ENCODE measurements around the gene JPT2.
A peak's percentile ranks its signal among the peaks of the same experiment; 100 is the strongest.
"Not testable (repeated sequence)": the region's sequence is repeated elsewhere in the genome, so short reads cannot be mapped to it uniquely, and the experiment has no call there.

Gene JPT2

DNA sequence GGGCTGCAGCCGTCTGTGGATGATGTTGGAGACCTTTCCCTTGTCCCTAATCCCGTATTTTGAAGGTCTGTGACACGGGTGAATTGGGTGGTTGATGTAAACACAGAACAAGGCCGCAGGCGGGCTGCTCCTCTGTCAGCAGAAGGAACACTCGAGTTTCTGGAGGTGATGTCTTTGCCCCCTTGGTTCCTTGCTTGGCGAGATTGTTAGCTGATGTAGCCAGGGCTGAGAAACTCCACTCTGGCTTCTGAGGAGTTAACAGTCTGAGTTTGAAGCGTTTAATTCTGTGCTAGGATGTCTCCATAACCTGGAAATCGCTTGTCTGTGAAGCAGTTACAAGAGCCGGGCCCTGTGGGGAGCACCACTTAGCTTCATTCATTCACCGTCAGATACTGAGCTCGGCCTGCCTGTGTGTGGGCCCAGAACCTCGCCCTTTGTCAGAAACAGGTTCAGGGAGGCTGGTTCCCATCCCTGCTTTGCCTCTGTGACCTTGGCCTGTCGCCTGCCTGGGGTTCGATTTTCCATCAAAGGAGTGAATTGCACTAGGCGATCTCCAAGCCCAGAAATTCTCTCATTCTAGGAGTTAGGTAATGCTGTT, 29.2 kb downstream of the JPT2 start:
- no peak for DNase-seq (ENCODE audit: low read depth in 2 of 2)

DNA sequence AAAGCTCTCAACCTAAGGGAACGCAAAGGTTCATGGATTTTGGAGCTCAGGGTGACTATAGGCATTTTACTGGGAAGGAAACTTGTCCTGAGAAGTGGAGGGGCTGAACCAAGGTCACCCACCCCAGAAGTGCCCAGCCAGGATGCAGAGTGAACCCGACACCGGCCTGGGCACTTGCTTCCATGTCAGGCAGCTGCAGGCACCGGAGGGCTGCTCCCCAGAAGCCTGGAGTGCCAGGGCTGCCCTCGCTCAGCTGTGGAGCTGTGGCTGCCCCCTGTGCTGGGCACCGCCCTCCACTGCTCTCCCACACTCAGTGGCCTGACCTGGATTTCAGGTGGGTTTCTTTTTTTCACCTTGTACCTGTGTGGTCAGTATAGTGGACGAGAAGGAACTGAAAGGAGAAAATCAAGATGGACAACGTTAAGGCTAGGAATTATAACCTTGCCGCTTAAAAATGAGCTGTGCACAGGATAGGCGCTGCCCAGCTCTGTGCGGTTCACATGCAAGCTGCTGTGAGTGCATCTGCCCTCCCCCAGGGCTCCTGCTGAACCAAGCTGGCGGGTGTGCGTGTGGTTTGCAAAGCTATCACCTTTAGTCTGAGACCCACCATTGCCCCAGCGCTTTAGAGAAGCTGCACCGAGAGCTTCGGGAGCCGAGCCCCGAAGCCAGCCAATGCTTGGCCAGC, 30.1 kb downstream of the JPT2 start:
- no peak for DNase-seq (ENCODE audit: low read depth in 2 of 2)

DNA sequence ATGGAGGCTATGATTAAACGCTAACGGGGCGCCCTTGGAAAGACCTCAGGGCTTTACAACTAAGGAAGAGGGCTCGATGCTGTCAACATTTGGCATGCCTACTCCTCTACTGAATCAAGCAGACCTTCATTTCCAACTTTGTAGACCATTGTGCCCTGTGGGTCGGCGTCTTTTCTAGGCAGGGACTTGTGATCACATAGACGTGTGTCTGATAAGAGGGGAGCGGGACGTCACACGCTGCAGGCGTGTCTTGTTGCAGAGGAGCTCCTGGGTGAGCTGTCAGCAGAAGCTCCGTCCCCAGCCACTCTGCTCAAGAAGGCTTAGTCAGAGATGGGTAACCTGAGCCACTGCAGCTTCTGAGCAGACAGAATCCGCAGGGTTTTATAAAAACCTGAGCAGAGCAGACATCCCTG, 30.7 kb downstream of the JPT2 start:
- no peak for DNase-seq (ENCODE audit: low read depth in 2 of 2)

DNA sequence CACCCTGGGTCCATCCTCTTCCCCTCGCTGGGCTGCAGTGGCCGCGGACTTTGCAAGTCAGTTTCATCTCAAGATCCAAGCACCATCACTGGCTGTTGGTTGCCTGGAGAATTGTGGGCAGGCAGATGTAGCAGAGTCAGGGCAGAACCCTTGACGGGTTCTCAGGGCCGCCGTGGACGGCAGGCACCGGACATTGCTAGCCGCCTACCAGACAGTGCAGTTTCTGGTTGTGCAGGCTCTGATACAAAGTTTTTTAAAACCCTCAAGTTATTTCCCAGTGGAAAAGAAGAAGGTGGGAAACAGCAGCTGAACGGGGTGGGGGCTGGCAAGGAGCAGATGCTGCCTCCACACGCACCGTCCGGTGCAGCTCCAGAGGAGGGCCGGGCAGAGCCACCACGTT, 31.3 kb downstream of the JPT2 start:
- DNase-seq (ENCODE audit: low read depth in 2 of 2) = no peak

DNA sequence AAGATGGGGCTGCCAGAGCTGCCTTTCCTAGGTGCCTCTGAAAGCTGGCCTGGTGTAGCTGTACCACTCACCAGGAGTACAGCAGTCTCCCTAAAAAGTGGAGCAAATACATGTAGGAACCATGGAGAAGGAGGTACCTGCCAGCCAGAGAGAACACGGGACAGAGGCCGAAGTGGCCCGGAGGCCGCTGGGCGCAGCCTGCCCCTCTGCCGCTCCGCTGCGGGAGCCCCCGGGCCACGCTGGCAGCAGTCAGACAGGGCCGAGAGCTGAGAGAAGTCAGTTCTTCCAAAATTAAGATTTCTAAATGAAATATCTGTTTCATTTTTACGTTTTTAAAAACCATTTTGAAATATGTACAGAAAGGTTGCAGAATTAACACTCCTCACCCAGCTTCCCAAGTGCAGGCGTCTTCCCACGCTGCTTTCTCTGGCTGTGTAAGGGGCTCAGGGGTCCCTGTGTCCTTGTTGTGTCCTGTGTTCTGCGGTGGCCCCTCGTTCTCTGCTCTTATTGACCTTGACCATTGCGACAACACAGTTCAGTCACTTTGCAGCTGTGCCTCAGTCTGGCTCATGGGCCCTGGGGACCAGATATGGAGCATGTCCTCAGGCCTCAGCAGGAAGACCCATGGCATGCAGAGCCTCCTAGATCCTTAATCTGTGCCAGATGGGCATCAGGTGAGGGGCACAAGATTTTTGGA, 32.9 kb downstream of the JPT2 start:
- DNase-seq (ENCODE audit: low read depth in 2 of 2) = no peak

DNA sequence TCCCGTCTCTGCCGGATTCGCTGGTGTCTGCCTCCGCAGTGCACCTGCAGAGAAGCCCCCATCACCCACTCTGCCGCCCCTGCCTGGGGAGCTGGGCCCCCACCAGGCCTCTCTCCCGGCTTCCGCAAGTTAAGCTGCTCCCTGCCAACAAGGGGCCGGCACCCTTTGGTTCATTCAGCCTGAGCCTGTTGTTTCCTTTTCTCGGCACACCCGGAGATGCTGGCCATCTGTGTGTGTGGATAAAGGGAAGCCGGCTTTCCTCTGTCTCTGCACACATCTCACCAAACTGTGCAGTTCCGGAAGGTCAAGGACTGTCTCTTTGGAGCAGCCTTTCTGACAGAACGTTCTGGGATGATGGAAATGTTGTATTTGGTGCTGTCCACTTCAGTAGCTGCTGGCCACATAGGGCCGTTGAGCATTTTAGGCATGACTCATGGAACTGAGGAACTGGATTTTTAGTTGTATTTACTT, 34.7 kb downstream of the JPT2 start:
- no peak for DNase-seq (ENCODE audit: low read depth in 2 of 2)

DNA sequence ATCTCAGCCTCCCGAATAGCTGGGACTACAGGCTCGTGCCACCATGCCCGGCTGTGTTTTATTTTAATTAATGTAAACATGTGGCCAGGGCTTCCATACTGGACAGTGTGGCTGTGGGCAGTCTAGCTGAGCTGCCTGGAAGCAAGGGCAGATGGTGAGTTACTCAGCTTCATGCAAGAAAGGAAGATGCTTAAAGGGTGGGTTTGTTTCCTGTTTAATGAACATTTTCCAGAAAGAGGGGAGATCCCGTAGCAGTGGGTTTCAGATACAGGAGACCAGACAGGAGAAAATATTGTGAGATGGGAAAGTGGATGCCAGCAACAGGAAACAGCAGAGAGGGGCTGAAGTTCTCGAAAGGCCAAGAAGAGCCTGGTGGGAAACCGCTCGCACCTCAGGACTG, 35.3 kb downstream of the JPT2 start:
- DNase-seq (ENCODE audit: low read depth in 2 of 2) = no peak

DNA sequence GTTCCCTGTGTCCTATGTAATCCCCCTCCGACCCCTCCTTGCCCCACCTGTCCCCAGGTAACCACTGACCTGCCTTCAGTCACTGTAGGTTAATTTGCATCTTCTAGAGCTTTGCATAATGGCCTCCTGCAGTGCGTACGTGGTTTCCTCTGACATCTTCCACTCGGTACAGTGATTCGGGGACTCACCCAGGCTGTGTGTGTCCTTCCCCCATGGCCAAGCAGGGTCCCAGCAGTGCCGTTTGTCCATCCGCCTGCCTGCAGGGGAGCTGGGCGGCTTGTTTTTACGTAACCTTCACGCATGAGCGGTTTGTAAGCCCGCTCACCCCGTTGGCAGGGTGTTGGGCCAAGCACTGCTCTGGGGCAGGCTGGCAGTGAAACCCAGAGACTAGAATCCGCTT, 35.9 kb downstream of the JPT2 start:
- no peak for DNase-seq (ENCODE audit: low read depth in 2 of 2)

DNA sequence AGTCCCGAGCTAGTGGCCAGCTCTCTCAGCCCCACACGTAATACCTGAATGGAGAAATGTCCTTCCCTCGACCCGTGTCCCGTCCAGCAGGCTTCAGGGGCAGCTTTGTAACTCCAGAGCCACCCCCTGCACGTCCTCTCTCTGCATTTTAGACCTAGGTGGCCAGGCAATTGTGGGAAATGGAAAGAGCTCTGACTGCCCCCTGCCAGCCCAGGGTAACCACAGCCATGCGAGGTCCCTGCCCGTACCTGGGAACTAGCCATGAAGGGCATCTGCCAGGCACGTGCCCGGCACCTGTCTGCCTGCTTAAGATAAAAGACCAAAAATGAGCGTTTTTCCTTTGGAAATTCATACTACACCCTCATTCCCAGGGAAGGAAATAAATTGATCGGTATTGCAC, 37.1 kb downstream of the JPT2 start:
- DNase-seq (ENCODE audit: low read depth in 2 of 2) = no peak

DNA sequence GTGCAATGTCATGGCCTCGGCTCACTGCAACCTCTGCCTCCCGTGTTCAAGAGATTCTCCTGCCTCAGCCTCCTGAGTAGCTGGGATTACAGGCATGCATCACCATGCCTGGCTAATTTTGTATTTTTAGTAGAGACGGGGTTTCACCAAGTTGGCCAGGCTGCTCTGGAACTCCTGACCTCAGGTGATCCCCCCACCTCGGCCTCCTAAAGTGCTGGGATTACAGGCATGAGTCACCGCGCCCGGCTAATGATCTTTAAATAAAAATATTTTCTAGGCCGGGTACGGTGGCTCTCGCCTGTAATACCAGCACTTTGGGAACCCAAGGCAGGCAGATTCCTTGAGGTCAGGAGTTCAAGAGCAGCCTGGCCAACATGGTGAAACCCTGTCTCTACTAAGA, 40.2 kb downstream of the JPT2 start:
- not testable (repeated sequence) for DNase-seq (ENCODE audit: low read depth in 2 of 2)

DNA sequence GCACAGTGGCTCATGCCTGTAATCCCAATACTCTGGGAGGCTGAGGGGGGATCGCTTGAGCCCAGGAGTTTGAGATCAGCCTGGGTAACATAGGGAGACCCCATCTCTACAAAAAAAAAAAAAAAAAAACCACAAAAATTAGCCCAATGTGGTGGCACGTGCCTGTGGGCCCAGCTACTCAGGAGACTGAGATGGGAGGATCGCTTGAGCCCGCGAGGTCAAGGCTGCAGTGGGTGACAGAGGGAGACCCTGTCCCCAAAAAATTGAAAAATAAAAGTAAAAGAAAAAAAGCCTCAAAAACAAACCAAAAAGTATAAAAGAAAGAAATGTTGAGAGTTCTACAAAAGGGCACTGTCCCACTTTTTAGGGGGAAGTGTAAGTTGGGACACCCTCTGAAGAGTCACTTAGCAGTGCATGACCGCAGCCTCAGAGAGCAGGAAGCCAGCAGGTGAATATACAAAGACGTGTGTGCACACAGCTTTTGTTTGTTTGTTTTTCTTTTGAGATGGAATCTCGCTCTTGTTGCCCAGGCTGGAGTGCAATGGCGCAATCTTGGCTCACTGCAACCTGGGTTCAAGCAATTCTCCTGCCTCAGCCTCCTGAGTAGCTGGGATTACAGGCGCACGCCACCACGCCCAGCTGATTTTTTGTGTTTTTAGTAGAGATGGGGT, 41.6 kb downstream of the JPT2 start:
- not testable (repeated sequence) for DNase-seq (ENCODE audit: low read depth in 2 of 2)

DNA sequence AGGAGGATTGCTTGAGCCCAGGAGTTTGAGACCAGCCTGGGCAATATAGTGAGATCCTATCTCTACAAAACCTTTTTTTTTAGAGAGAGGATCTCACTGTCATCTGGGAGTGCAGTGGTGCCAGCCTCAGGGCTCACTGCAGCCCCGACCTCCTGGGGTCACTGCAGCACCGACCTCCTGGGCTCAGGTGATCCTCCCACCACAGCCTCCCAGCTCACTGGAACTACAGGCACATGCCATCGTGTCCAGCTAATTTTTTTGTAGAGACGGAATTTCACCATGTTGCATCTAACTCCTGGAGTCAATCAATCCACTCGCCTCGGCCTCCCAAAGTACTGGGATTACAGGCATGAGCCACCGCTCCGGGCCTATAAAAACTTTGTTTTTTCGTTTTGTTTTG, 43.3 kb downstream of the JPT2 start:
- DNase-seq (ENCODE audit: low read depth in 2 of 2) = no peak

DNA sequence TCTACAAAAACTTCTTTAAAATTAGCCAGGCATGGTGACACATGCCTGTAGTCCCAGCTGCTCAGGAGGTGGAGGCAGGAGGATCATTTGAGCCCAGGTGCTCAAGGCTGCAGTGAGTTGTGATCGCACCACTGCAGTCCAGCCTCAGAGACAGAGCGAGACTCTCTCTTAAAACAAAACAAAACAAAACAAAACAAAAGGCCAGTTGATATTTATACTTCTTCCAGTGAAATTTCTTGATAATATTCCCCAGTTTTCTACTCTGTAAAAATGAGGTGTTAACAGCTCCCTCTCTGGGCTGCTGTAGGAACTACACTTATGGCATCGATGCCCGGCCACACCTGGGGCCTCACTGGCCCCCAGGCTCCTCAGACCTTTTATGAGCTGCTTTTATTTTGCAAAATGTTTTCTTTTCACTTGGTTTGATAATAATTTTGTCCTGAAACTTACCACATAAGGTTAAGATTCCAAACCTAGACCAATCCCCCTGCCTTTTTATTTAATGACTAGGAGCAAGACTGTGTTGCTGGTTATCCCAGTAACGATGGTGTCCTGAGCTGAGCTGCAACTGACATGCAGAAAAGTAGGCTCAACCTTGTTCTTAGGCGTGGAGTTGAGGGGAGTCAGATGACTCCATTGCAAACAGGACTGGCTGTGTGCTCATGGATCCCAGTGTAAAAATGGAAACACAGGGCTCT, 45.5 kb downstream of the JPT2 start:
- peak in 1 of 2 donors; percentile 28 for DNase-seq (ENCODE audit: low read depth in 2 of 2)

DNA sequence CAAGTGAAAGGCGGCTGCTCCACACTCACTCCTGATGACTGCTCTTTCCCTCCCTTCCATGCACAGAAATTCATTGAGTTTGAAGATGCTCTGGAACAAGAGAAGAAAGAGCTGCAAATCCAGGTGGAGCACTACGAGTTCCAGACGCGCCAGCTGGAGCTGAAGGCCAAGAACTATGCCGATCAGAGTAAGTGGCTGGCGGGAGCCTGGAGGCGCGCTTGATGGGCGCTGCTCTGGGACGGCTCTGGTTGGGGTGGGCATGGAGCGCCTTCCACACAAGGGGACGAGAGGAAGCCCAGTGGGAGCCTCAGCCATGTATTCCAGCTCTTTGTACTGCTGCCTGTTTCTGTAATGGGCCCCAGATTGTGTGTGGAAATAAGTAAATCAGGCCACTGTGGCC, 46.4 kb downstream of the JPT2 start:
- DNase-seq (ENCODE audit: low read depth in 2 of 2) = no peak

DNA sequence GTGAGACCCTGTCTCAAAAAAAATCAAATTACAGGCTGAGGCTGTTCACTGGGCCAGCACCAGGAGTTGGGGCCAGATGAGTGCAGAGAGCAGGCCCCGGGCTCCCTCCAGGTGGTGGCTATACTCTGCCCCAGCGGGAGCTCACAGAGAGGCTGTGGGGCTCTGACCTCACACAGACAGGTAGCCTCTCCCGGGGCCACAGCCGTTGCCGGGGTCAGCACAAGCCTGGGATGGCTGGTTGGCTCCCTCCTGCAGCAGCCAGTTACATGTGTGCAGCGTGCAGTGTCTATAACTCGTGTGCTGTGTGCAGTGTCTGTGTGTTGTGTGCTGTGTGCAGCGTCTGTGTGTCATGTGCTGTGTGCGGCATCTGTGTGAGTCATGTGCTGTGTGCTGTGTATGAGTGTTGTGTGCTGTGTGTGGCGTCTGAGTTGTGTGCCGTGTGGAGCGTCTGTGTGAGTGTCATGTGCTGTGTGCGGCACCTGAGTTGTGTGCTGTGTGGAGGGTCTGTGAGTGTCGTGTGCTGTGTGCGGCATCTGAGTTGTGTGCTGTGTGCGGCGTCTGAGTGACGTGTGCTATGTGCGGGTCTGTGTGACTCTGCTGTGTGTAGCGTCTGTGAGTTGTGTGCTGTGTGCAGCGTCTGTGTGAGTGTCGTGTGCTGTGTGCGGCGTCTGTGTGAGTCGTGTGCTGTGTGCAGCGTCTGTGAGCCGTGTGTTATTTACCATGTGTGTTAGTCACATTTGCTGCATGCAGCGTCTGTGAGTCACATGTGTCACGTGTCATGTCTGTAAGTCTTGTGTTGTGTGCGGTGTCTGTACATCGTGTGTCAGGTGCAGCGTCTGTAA, 48.8 kb downstream of the JPT2 start:
- no peak for DNase-seq (ENCODE audit: low read depth in 2 of 2)

DNA sequence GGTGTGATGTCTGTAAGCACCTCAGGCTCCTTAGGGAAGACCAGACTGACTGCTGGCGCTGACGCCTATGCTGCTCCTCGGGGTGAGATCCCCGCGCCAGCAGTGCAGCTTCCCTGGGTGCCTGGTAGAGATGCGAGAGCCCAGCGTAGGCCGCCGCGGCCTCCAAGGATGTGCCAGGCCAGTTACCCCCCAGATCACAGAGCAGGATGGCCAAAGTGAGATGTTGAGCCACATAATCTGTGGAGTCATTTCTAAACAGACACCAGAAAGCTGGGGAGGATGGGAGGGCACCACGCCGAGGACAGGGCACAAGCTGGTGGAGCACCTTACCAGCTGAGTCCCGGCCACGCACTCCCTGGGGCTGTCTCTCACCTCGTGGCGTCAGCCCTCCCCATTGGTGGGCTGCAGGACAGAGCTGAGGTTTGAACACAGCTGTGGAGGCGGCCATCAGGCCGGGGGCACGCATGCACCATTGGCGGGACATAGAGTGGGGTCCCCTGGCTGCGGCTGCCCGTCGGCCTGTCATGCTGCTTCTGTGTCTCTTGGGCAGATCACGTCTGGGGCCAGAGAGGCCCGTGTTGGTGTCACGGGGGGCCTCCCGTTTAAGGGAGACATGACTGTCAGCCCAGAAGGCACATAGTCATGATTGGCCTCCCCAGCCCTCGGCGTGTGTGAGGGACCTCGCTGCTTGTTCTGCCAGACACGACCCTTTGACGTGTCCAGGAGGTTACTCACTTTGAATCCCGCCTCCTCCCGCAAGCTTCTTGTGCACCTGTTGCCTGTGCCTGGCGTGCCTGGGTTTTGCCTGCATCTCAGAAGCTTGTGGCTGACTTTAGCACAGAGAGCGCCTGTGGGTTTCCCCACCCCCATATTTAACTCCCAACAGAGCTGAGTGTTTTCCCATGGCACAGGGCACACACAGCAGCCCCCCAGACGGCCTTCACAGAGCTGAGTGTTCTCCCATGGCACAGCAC, 49.9 kb downstream of the JPT2 start:
- no peak for DNase-seq (ENCODE audit: low read depth in 2 of 2)

DNA sequence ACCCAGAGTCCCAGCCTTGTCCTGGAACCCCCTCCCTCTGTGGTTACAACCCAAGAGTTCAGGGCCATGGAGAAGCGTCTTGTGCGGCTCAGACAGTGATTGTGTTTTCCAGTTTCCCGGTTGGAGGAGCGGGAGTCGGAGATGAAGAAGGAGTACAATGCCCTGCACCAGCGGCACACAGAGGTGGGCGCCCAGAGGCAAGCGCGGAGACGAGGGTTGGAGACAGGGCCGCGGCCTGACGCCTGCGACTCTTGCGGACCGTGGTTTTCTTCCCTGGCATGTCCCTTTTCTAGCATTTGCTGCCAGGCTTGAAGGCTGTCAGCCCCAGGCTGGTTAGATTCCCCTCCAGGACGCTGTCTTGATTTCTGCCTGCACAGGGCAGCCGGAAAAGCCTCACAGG, 50.9 kb downstream of the JPT2 start:
- DNase-seq (ENCODE audit: low read depth in 2 of 2) = no peak

DNA sequence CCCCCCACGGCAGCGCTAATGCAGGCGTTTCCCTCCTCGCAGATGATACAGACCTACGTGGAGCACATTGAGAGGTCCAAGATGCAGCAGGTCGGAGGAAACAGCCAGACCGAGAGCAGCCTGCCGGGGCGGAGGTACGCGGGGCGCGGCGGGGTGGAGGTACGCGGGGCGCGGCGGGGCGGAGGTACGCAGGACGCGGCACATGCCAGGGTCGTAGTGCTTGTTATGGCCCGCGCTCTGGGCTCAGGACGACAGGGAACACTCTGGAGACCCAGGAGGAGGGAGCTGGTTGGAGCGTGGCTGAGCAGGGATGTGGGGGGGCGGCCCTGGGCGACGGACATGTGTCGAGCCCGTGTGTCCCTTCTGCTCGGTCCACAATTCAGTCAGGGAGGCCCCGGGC, 51.4 kb downstream of the JPT2 start:
- no peak for DNase-seq (ENCODE audit: low read depth in 2 of 2)

DNA sequence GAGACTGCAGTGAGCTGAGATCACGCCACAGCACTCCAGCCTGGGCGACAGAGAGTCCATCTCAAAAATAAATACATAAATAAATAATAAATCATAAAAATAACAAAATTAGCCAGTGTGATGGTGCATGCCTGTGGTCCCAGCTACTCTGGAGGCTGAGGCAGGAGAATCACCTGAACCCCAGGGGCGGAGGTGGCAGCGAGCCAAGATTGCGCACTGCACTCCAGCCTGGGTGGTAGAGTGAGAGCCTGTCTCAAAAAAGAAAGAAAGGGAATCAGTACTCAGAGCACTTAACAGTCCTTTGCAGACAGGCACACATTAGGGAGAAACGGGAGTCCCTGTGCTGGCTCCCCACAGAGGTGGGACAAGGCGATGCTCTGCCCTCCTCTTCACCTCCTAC, 53.0 kb downstream of the JPT2 start:
- DNase-seq (ENCODE audit: low read depth in 2 of 2) = no peak

DNA sequence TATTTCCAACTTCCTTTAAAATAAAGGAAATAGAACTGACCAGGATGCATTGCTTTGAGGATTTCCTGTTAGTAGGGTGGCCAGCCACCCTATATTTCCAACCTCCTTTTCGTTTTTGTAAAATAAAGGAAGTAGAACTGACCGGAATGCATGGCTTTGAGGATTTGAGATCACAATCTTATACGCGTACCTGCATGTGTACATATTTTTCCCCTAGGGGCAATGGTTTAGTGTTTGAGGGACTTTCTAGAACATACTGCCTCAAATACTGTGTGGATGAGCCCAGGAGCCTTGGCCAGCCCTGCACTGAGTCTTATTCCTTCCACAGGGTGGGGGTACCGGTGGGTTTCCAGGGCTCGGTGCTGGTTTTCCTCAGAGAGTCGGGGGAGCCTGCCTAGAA, 53.5 kb downstream of the JPT2 start:
- DNase-seq (ENCODE audit: low read depth in 2 of 2) = no peak
